GM12865 (cell line): ENCODE data around the gene DUOX1.

Source experiments
- DNase-seq: peaks from one replicate; pipeline ENCODE4 v3.0.0; 2010; ENCODE audit warnings: low read depth
- H3K4me3 ChIP-seq: 2 replicates; pipeline ENCODE4 v1.5.1; 2011; ENCODE audit warnings: mild to moderate bottlenecking, low read depth, low read length, control low read depth
- TF ChIP-seq, protein P1 (sequence below): IDR thresholded peaks from 2 replicates; pipeline ENCODE4 v1.5.1; 2011; ENCODE audit warnings: low read length, control low read depth, low read depth, inconsistent platforms; ENCODE audit not compliant: insufficient read depth; ENCODE audit errors: missing control alignments

Gene DUOX1

DNA sequence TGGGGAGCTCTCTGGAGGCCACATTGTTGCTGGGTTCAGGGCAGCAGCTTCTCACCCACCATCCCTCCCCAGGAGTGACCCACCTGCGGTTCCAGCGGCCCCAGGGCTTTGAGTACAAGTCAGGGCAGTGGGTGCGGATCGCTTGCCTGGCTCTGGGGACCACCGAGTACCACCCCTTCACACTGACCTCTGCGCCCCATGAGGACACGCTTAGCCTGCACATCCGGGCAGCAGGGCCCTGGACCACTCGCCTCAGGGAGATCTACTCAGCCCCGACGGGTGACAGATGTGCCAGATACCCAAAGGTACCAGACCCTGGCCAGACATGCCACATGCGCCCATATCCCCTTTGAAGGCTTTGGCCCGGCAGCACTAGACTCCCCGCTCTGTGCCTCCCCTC lies 31.9 kb downstream of the DUOX1 start:
- H3K4me3 ChIP-seq, result no peak overlapping the region
- TF ChIP-seq, protein P1, sequence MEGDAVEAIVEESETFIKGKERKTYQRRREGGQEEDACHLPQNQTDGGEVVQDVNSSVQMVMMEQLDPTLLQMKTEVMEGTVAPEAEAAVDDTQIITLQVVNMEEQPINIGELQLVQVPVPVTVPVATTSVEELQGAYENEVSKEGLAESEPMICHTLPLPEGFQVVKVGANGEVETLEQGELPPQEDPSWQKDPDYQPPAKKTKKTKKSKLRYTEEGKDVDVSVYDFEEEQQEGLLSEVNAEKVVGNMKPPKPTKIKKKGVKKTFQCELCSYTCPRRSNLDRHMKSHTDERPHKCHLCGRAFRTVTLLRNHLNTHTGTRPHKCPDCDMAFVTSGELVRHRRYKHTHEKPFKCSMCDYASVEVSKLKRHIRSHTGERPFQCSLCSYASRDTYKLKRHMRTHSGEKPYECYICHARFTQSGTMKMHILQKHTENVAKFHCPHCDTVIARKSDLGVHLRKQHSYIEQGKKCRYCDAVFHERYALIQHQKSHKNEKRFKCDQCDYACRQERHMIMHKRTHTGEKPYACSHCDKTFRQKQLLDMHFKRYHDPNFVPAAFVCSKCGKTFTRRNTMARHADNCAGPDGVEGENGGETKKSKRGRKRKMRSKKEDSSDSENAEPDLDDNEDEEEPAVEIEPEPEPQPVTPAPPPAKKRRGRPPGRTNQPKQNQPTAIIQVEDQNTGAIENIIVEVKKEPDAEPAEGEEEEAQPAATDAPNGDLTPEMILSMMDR, result no peak
- no peak for DNase-seq

DNA sequence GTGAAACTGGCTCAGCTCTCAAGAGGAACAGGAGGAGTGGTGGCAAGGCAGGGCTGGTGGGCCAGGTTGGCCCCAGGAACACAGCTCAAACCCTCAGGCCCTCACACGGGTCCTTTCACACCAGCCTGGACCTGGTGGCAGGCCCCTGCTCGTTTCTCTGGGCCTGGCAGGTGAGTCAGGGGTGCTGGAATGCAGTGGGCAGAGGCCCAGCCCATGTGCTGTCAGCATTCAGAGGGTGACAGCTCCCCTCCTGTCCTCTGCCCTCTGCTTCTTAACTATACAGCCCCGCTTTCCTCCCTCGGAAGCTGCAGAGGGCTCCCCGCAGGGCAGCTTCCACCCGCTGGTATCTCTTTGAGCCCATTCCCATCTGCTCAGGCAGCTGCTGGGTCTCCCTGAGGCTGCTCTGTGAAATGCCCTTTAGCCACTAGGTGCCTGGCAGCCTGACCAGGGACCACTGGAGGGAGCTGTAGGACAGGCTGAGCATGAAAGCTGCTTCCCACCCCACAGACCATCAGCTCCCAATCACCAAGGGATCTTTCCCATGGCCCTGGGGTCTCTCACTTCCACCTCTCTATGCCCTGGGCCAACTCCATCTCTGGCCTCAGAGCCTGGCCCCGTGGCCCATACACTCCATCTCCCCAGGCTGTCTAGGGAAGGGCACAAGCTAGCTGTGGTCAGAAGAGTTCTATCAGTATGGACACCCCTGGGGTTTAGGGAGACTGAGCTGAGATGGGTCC lies 33.1 kb downstream of the DUOX1 start:
- H3K4me3 ChIP-seq, result no peak overlapping the region
- DNase-seq, result peak; percentile 83
- TF ChIP-seq, protein P1, result peak; percentile 94

DNA sequence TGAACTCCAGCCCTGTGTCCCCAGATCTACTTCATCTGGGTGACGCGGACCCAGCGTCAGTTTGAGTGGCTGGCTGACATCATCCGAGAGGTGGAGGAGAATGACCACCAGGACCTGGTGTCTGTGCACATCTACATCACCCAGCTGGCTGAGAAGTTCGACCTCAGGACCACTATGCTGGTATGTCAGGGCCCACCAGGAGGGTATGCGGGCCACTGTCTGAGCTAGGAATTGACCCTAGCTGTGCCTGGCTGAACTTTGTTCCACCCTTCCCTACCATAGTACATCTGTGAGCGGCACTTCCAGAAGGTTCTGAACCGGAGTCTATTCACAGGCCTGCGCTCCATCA lies 33.7 kb downstream of the DUOX1 start:
- no peak overlapping the region for H3K4me3 ChIP-seq
- DNase-seq, result no peak
- TF ChIP-seq, protein P1, result no peak

DNA sequence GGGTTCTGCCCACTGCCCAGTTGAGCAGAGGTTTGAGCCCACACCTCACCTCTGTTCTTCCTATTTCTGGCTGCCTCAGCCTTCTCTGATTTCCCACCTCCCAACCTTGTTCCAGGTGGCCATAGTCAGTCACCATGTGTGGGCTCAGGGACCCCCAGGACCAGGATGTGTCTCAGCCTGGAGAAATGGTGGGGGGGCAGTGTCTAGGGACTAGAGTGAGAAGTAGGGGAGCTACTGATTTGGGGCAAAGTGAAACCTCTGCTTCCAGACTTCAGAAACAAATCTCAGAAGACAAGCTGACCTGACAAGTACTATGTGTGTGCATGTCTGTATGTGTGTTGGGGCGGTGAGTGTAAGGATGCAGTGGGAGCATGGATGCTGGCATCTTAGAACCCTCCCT lies 35.1 kb downstream of the DUOX1 start:
- TF ChIP-seq, protein P1, result no peak

DNA sequence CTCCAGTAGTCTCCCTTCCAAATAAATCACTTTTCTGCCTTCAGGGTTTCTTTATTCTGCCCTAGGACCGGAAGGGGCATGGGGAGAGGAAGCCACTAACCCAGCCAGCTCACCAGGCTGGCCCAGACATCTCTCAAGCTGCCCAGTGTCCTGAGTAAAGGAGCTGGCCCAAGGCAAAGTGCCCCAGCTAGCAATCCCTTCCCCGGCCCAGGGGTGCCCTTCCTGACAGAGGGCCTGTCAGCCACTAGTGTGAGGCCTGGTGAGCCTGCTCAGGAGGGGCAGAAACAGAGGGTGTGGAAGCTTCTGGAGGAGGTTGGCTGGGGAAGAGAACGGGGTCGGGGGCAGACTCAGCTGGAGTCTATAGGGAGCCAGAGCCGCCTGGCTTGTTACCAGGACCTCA lies 35.7 kb downstream of the DUOX1 start:
- H3K4me3 ChIP-seq, result no peak overlapping the region

More for the DNA sequence above, 35.1 kb downstream of the DUOX1 start:
- no peak for DNase-seq
- H3K4me3 ChIP-seq, result no peak overlapping the region

DNA sequence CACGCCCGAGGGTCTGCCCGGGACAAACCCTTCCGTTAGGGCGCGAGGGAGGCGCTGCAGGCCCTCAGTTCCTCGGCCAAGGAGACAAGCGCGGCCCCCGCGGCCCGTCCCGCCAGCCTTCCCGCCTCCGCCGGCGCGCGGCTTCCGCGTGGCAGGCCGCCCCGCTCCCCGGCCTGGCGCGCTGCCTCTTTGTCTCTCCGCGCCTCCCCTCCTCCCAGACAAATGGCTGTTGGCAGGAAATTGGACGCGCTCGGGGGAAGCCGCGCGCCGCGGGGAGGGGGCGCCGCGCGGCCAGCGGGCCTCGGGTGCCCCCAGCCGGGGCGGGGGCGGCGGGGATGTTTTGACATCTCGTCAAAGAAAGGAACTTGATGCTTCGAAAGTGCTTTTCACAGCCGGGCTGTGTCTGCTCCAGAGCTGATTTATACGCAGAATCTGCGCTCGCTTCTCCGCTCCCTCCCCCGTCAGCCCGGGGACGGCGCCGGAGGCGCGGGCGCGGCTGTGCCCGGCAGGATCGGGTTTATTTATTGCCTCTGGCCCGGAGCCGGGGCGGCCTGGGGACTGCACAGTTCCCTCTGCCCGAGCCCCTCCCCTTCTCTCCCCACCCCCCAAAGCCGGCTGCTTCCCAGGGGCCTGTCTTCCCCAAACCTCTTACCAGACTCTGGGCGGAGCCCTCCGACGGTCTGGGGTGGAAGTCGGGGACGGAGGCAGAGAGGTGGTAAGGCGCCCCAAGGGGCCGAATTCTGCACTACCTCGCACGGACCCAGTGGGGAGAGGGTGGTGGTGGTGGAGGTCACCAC lies 37.2 kb downstream of the DUOX1 start:
- TF ChIP-seq, protein P1, result peak; percentile 82
- peak; percentile 93 for DNase-seq
- H3K4me3 ChIP-seq, result peak overlapping the region; percentile 58

More for the DNA sequence above, 35.7 kb downstream of the DUOX1 start:
- DNase-seq, result no peak
- TF ChIP-seq, protein P1, result no peak
